Smooth muscle cell (in vitro differentiated cells): ENCODE data around the gene PGRMC1. TPM values are rescaled to one million over a fixed set of nuclear protein-coding genes. Genes with fewer than 3 reads are reported as not detected.
"Not testable (repeated sequence)": the region's sequence is repeated elsewhere in the genome, so short reads cannot be mapped to it uniquely, and the experiment has no call there.

Source experiments
- DNase-seq: peaks from one replicate; lab custom pipeline; 2025; ENCODE audit not compliant: unreplicated experiment; lab: John Stamatoyannopoulos, UW
- H2AFZ ChIP-seq: fragments of 200-600 bp; sonication (generic); 2 replicates; pipeline ENCODE4 v1.6.0; 2016; ENCODE audit warnings: antibody characterized with exemption, low read depth, mild to moderate bottlenecking
- H3F3A ChIP-seq: fragments of 200-600 bp; sonication (generic); 2 replicates; pipeline ENCODE4 v1.6.0; 2017; ENCODE audit warnings: antibody characterized with exemption, low read depth
- H3K27ac ChIP-seq: fragments of 200-600 bp; sonication (generic); 2 replicates; pipeline ENCODE4 v1.5.1; 2016; ENCODE audit warnings: low read depth, mild to moderate bottlenecking
- H3K27me3 ChIP-seq: fragments of 200-600 bp; sonication (generic); 2 replicates; pipeline ENCODE4 v1.6.1; 2016; ENCODE audit warnings: low read depth, mild to moderate bottlenecking
- H3K36me3 ChIP-seq: fragments of 200-600 bp; sonication (generic); 2 replicates; pipeline ENCODE4 v1.5.1; 2016; ENCODE audit warnings: low read depth
- H3K4me1 ChIP-seq: fragments of 200-600 bp; sonication (generic); 2 replicates; pipeline ENCODE4 v1.5.1; 2016; ENCODE audit warnings: low read depth
- H3K4me2 ChIP-seq: fragments of 200-600 bp; sonication (generic); 2 replicates; pipeline ENCODE4 v1.6.0; 2016; ENCODE audit warnings: mild to moderate bottlenecking
- H3K4me3 ChIP-seq: fragments of 200-600 bp; sonication (generic); 2 replicates; pipeline ENCODE4 v1.5.1; 2016; ENCODE audit warnings: mild to moderate bottlenecking
- H3K79me2 ChIP-seq: fragments of 200-600 bp; sonication (generic); 2 replicates; pipeline ENCODE4 v1.6.0; 2016; ENCODE audit warnings: low read depth, mild to moderate bottlenecking
- H3K9ac ChIP-seq: fragments of 200-600 bp; sonication (generic); 2 replicates; pipeline ENCODE4 v1.6.0; 2016; ENCODE audit warnings: low read depth
- H3K9me3 ChIP-seq: fragments of 200-600 bp; sonication (generic); replicated peaks from 2 replicates; pipeline ENCODE4 v1.5.1; 2016; ENCODE audit warnings: low read depth
- H4K20me1 ChIP-seq: fragments of 200-600 bp; sonication (generic); 2 replicates; pipeline ENCODE4 v1.6.0; 2016; ENCODE audit warnings: low read depth
- WGBS: methylation state at CpG from one replicate; pipeline ENCODE4 v1.1.7; 2016; ENCODE audit warnings: low lambda C conversion rate; 5-methylcytosine and 5-hydroxymethylcytosine counted together
- polyA plus RNA-seq: library from polyadenylated mRNA; unstranded; fragments of >200 nt; fragmentation: Nextera tagmentation; extraction: Ambion mirVana; gene quantifications from 2 replicates; pipeline ENCODE4 v1.2.1, GENCODE V29; 2016
- total RNA-seq: library from RNA; depleted of rRNA; stranded (reverse); fragments of >200 nt; gene quantifications from 2 replicates; pipeline ENCODE4 v1.2.3, GENCODE V29; 2014
- TF ChIP-seq, protein P1 (sequence below): fragments of 200-600 bp; sonication (generic); IDR thresholded peaks from 2 replicates; pipeline ENCODE4 v1.5.1; 2017; ENCODE audit warnings: borderline replicate concordance, mild to moderate bottlenecking, antibody characterized with exemption; ENCODE audit not compliant: insufficient read depth, poor library complexity, severe bottlenecking

Gene PGRMC1
- total and polyA plus RNA-seq, 2 experiments from 2014 or later: 131 to 169 TPM

DNA sequence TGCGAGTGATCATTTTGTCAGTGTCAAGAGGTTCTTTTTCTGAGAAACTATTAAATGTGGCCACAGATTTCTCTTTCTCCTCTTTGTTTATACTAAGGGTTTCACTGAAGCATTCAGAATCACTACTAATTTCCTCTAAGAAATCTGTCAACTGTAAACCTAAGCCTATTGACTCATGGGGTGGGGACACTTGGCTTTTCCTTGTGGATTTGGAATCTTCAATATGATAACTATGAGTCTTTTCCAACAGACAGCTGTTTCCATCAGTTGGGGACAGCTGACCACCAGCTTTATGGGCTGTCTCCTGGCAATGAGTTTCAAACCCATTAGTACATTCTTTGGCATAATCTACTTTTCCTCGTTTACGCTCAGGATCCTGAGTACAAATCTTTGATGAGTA, 13.8 kb downstream of the PGRMC1 start:
- Histone ChIP-seq H4K20me1 (no peaks in the 10 kb centered on the region), H3K4me2 (no peak overlapping the region), H3K79me2 (no peaks in the 10 kb centered on the region), H3K4me3 (no peak overlapping the region), H2AFZ (no peak overlapping the region), H3K27ac (no peak overlapping the region), H3K36me3 (no peaks in the 10 kb centered on the region), H3F3A (no peaks in the 10 kb centered on the region), H3K9me3 (peaks cover 6% of the 10 kb centered on the region), H3K27me3 (no peaks in the 10 kb centered on the region), H3K9ac (no peak overlapping the region), H3K4me1 (no peaks in the 10 kb centered on the region)
- whole genome bisulfite sequencing: 67% methylated on average over 3 of the region's 3 CpGs
- TF ChIP-seq, protein P1, sequence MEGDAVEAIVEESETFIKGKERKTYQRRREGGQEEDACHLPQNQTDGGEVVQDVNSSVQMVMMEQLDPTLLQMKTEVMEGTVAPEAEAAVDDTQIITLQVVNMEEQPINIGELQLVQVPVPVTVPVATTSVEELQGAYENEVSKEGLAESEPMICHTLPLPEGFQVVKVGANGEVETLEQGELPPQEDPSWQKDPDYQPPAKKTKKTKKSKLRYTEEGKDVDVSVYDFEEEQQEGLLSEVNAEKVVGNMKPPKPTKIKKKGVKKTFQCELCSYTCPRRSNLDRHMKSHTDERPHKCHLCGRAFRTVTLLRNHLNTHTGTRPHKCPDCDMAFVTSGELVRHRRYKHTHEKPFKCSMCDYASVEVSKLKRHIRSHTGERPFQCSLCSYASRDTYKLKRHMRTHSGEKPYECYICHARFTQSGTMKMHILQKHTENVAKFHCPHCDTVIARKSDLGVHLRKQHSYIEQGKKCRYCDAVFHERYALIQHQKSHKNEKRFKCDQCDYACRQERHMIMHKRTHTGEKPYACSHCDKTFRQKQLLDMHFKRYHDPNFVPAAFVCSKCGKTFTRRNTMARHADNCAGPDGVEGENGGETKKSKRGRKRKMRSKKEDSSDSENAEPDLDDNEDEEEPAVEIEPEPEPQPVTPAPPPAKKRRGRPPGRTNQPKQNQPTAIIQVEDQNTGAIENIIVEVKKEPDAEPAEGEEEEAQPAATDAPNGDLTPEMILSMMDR: no peak
- no peak for DNase-seq

DNA sequence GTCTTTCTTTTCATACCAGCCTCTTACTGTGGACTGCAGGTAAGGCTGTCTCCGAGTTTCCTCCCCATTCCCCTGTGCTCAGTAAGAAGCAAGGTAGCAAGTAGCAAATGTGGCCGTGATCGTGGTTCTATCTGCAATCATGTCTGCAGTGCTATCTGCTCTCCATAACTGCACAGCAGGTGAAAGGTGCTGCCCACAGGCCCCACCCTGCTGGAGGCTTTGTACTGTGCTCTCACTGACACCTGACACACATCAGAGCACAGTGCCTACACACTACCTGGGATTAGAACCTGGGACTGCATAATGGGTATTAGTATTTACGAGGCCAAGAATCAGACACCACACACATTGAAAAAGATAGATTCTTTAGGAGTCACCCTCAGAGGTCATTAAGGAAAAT, 15.3 kb downstream of the PGRMC1 start:
- no peak overlapping the region for H3K4me3 ChIP-seq
- TF ChIP-seq, protein P1: no peak
- no peak overlapping the region for H2AFZ ChIP-seq
- peaks cover 6% of the 10 kb centered on the region for H3K9me3 ChIP-seq
- no peaks in the 10 kb centered on the region for H3F3A ChIP-seq
- H3K9ac ChIP-seq: no peak overlapping the region
- no peak overlapping the region for H3K27ac ChIP-seq
- H3K4me1 ChIP-seq: no peaks in the 10 kb centered on the region
- H3K79me2 ChIP-seq: no peaks in the 10 kb centered on the region
- no peaks in the 10 kb centered on the region for H4K20me1 ChIP-seq
- H3K36me3 ChIP-seq: no peaks in the 10 kb centered on the region
- no peaks in the 10 kb centered on the region for H3K27me3 ChIP-seq
- no peak overlapping the region for H3K4me2 ChIP-seq
- WGBS: 89% methylated on average over 4 of the region's 4 CpGs
- DNase-seq: no peak

DNA sequence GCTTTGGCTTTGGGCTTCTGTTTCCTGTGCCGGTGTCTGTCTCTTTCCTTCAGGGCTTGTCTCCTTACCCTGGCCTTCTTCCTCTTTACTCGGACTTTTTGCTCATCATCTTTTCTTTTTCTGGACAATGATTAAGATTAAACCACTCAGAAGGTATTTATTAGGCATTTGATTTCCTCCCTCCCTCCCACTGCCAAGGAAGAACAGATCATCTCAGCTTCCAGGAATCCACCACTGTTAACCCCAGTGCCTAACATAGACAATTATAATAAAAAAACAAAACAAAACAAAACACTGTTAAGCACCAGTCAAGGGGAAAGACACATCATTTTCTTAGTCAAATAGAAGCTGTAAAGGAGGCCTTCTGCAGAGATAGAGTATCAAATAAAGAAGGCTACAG, 16.6 kb downstream of the PGRMC1 start:
- Histone ChIP-seq H3K4me3 (no peak overlapping the region), H3K27ac (no peak overlapping the region), H3K27me3 (no peaks in the 10 kb centered on the region), H2AFZ (no peak overlapping the region), H3K4me1 (no peaks in the 10 kb centered on the region), H3K79me2 (no peaks in the 10 kb centered on the region), H3K36me3 (no peaks in the 10 kb centered on the region), H3F3A (no peaks in the 10 kb centered on the region), H3K4me2 (no peak overlapping the region), H4K20me1 (no peaks in the 10 kb centered on the region), H3K9ac (no peak overlapping the region), H3K9me3 (no peaks in the 10 kb centered on the region)
- 91% methylated on average over 2 of the region's 2 CpGs for WGBS
- TF ChIP-seq, protein P1: no peak
- DNase-seq: no peak

DNA sequence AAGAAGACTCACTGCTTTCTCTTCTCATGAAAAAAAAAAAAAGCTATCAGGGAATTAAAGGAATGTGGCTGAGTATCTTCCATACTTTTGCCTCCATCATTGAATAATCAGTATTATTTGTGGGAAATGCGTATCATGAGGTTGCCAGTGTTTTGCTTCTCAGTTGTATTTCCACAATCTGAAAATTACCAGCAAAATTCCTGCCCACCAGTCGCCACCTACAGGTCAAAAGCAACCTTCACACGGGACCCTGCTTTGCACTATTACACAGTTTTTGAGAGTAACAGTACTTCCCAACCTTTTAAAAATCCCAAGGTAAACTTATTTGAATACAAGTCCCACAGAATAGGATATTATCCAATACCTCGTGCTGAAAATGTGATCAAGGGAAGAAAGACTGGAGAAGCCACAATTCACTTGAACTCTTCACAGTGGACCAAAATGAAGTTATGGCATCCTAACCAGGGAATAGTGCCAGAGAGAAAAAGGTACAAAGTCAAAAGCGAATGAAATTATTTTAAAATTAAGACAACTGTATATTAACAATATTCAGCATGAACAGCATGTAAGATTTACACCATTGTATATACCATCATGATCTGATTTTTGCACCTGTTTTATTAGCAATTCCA, 30.4 kb downstream of the PGRMC1 start:
- Histone ChIP-seq H3K9me3 (no peaks in the 10 kb centered on the region), H3K79me2 (no peaks in the 10 kb centered on the region), H3K4me3 (no peak overlapping the region), H3F3A (no peaks in the 10 kb centered on the region), H4K20me1 (no peaks in the 10 kb centered on the region), H3K36me3 (no peaks in the 10 kb centered on the region), H3K27ac (no peak overlapping the region), H2AFZ (no peak overlapping the region), H3K4me1 (no peaks in the 10 kb centered on the region), H3K9ac (no peak overlapping the region), H3K27me3 (peaks cover 8% of the 10 kb centered on the region), H3K4me2 (no peak overlapping the region)
- 24% methylated on average over 5 of the region's 5 CpGs for WGBS
- no peak for DNase-seq
- TF ChIP-seq, protein P1: peak; percentile 56

DNA sequence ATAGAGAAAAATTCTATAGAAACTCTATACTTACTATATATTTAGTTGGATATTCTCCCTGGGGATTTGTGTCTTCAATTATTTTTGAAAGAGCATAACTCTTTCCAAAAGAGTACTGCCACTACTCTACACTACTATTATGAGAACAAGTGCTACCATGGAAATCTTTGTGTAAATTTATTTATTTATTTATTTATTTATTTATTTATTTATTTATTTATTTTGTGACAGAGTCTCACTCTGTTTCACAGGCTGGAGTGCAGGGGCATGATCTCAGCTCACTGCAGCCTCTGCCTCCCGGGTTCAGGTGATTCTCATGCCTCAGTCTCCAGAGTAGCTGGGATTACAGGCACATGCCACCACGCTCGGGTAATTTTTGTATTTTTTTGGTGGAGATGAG, 31.0 kb downstream of the PGRMC1 start:
- H2AFZ ChIP-seq: not testable (repeated sequence)

More for the DNA sequence above, 31.0 kb downstream of the PGRMC1 start:
- WGBS: 79% methylated on average over 3 of the region's 3 CpGs
- not testable (repeated sequence) for H3K79me2 ChIP-seq, H3K9me3 ChIP-seq, H3K27me3 ChIP-seq, H3K4me1 ChIP-seq, H3K4me2 ChIP-seq, DNase-seq, H3K9ac ChIP-seq, H3K4me3 ChIP-seq, H4K20me1 ChIP-seq, H3K36me3 ChIP-seq, H3K27ac ChIP-seq, H3F3A ChIP-seq
